HPDE6-E6E7 (cell line): Measurements from ENCODE around the gene LMX1A.
A peak's percentile ranks its signal among the peaks of the same experiment; 100 is the strongest.

Source experiments
- DNase-seq: peaks from one replicate; pipeline ENCODE4 v3.0.0; 2011; ENCODE audit warnings: missing footprints; ENCODE audit errors: extremely low spot score

The LMX1A gene

GRCh38 chr1:165222580-165222979 lies 133.9 kb downstream of the LMX1A start:
- DNase-seq = no peak

GRCh38 chr1:165218731-165219130 lies 137.8 kb downstream of the LMX1A start:
- DNase-seq = no peak

- no peak for DNase-seq
These were observed 138.6 kb downstream of the LMX1A start for GRCh38 chr1:165217958-165218357.

GRCh38 chr1:165216254-165216653 lies 140.3 kb downstream of the LMX1A start:
- no peak for DNase-seq

- DNase-seq = no peak
These were observed 140.8 kb downstream of the LMX1A start for GRCh38 chr1:165215676-165216075.

DNA sequence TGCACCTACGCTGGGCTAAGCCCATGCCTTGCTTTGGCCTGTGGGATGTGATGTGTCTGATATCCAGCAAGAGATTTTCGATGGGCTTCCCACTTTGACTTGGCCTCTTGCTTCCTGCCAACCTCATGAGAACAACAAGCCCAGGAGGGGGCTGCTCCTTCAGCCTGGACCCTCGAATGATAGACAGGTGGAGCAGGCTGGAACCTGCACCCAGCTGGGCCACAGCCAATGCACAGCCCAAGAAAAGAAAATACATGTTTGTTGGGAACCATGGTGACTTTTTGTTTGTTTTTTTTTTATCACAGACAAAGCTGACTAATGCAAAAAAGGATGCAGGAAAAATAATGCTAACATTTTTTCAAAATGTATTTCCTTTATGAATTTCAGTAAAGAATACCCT lies 144.3 kb downstream of the LMX1A start:
- DNase-seq = no peak

- no peak for DNase-seq
These were observed 148.5 kb downstream of the LMX1A start for GRCh38 chr1:165207853-165208515.

- no peak for DNase-seq
These were observed 151.4 kb downstream of the LMX1A start for GRCh38 chr1:165205145-165205544.

DNA sequence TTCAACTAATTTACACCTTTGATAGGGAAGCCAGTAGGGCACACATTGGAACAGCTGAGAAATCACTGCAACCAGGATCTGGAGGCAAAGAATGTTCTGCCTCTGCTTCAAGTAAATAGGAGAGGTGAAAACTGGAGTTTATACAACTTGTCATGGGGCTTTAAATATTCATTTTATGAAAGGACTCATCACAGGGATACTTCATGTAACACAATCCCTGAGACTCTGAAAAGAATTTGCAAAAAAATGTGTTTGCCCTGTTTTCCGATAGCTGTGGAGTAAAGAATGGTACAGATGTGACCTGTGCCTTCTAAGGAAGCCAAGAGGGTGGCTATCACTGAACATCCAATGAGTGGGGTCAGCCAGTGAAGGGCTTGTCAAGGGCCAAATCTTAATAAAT lies 152.0 kb downstream of the LMX1A start:
- DNase-seq = no peak

GRCh38 chr1:165191087-165191486 lies 165.4 kb downstream of the LMX1A start:
- no peak for DNase-seq

GRCh38 chr1:165189913-165190312 lies 166.6 kb downstream of the LMX1A start:
- DNase-seq = no peak

- DNase-seq = no peak
These were observed 167.5 kb downstream of the LMX1A start for GRCh38 chr1:165189011-165189410.

DNA sequence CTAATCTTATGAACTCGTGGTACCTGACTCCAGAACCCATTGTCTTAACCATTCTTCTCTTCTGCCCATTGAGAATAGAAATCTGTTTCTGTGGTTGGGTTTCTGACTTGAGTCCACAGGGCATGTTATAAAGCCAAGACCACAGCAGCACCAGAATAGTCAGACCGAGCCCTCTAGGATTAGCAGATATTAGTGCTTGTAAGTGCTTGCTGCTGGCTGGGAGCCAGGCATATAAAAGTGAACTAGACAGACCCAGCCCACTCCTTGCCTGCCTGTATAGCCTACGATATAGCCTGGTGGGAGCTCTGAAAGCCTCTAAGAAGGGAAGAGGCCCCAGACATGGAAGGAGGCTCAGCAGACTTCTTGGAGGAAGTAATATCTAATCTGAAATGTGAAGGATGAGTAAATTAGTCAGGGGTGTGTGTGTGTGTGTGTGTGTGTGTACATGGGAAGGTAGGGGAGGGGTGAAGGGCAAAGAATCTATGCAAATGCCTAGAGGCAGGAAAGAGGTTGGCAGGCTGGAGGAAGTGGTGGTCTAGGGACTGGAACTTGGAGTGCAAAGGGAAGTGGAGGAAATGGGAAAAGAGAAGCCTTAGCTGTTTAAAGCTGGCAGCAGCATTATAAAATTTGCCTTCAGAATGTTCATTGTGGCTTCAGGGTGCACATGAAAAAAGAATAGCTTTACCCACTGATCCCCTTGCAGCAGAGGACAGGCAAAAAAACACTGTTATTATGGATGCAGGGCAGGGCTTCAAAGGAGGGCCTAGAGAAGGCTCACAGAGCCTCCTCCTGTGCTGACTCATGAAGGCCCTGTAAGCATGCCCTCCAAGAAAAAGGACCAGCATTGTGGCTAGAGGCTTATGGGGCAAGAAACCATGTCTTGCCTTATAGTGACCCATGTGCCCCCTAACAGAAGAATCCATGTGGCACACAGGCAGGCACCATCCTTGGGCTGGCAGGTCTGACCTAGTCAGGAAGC lies 169.2 kb downstream of the LMX1A start:
- DNase-seq = no peak

- DNase-seq = no peak
These were observed 171.2 kb downstream of the LMX1A start for GRCh38 chr1:165185161-165185889.

GRCh38 chr1:165182975-165183374 lies 173.5 kb downstream of the LMX1A start:
- no peak for DNase-seq

- DNase-seq = no peak
These were observed 177.2 kb downstream of the LMX1A start for GRCh38 chr1:165179306-165179705.

GRCh38 chr1:165174491-165174890 lies 182.0 kb downstream of the LMX1A start:
- DNase-seq = no peak

- no peak for DNase-seq
These were observed 182.7 kb downstream of the LMX1A start for GRCh38 chr1:165173818-165174217.

GRCh38 chr1:165173409-165173808 lies 183.1 kb downstream of the LMX1A start:
- no peak for DNase-seq

DNA sequence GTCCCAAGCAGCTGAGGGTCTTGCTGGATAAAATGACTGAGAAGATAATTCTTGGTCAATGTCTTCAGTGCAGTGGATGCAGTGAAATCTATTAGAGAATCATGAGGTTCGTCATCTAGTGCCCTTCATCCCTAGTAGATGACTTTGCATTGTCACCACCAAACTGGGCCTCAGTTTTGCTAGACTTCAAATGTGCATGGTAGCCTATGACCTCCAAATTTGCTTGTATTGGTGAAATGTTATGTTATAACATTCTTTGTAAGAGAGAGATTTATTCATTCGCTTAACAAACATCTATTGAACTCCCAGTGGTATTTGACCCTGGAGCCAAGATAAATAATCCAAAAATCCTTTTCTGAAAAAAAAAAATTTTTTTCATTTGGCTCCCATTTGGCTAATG lies 183.8 kb downstream of the LMX1A start:
- no peak for DNase-seq

DNA sequence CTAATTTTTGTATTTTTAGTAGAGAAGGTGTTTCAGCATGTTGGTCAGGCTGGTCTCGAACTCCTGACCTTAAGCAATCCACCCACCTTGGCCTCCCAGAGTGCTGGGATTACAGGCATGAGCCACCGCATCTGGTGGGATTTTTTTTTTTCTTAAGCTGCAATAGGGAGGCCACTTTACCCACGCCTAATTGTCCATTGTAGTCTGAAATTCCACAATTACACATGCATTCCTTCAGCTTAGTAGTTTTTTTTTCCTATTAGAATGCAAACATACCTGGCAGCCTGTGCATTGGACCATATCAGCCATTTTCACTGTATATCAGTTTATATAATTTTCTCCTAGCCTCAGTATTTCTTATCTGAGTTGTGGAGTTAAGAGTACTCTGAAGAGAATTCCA lies 186.8 kb downstream of the LMX1A start:
- no peak for DNase-seq

GRCh38 chr1:165169028-165169427 lies 187.5 kb downstream of the LMX1A start:
- DNase-seq = peak; percentile 66
